Trophoblast cell (in vitro differentiated cells and primary cell): ENCODE measurements around the gene RSU1.

Experiments
- DNase-seq, 2 donors: peaks; one replicate each; pipeline ENCODE4 v3.0.0-alpha.2; 2016
- H2AFZ ChIP-seq: 2 replicates; pipeline ENCODE4 v1.6.1; 2013; ENCODE audit warnings: low read length, moderate library complexity, mild to moderate bottlenecking; ENCODE audit not compliant: insufficient read depth, poor library complexity
- H2AK5ac ChIP-seq: 2 replicates; pipeline ENCODE4 v1.6.1; 2013; ENCODE audit warnings: mild to moderate bottlenecking, low read length
- H2BK120ac ChIP-seq: 2 replicates; pipeline ENCODE4 v1.6.1; 2013; ENCODE audit warnings: low read length, mild to moderate bottlenecking, moderate library complexity; ENCODE audit not compliant: insufficient read depth, poor library complexity
- H2BK12ac ChIP-seq: 2 replicates; pipeline ENCODE4 v1.6.1; 2013; ENCODE audit warnings: mild to moderate bottlenecking, low read length, moderate library complexity
- H2BK5ac ChIP-seq: 2 replicates; pipeline ENCODE4 v1.6.1; 2013; ENCODE audit warnings: low read length, low read depth, moderate library complexity, mild to moderate bottlenecking; ENCODE audit not compliant: poor library complexity
- H3K14ac ChIP-seq: 2 replicates; pipeline ENCODE4 v1.6.1; 2013; ENCODE audit warnings: mild to moderate bottlenecking, low read length
- H3K18ac ChIP-seq: 2 replicates; pipeline ENCODE4 v1.6.1; 2013; ENCODE audit warnings: mild to moderate bottlenecking, low read length
- H3K23ac ChIP-seq: 2 replicates; pipeline ENCODE4 v1.6.1; 2013; ENCODE audit warnings: low read length
- H3K27ac ChIP-seq: 2 replicates; pipeline ENCODE4 v1.5.1; 2013; ENCODE audit warnings: low read depth, mild to moderate bottlenecking, inconsistent platforms, low read length, moderate library complexity
- H3K27me3 ChIP-seq: 2 replicates; pipeline ENCODE4 v1.6.1; 2013; ENCODE audit warnings: inconsistent platforms, mild to moderate bottlenecking, low read length, moderate library complexity; ENCODE audit not compliant: insufficient read depth
- H3K36me3 ChIP-seq, 2 experiments: 1 replicate in 1 of 2; 2 replicates in 1 of 2; pipeline ENCODE4 v1.6.1; 2013; ENCODE audit warnings: low read length in 2 of 2, mild to moderate bottlenecking in 2 of 2, moderate library complexity in 1 of 2; ENCODE audit not compliant: insufficient read depth in 2 of 2, control insufficient read depth in 1 of 2
- H3K4ac ChIP-seq: 2 replicates; pipeline ENCODE4 v1.6.1; 2013; ENCODE audit warnings: low read depth, mild to moderate bottlenecking, low read length, moderate library complexity
- H3K4me1 ChIP-seq, 2 experiments: 1 replicate in 1 of 2; 2 replicates in 1 of 2; pipeline ENCODE4 v1.6.1; 2013; ENCODE audit warnings: low read length in 2 of 2, mild to moderate bottlenecking in 2 of 2, moderate library complexity in 1 of 2; ENCODE audit not compliant: insufficient read depth in 2 of 2, control insufficient read depth in 1 of 2
- H3K4me2 ChIP-seq: 2 replicates; pipeline ENCODE4 v1.6.1; 2013; ENCODE audit warnings: inconsistent platforms, mild to moderate bottlenecking, low read length, moderate library complexity
- H3K4me3 ChIP-seq: 2 replicates; pipeline ENCODE4 v1.5.1; 2013; ENCODE audit warnings: mild to moderate bottlenecking, low read depth, low read length, inconsistent platforms
- H3K79me1 ChIP-seq: one replicate; pipeline ENCODE4 v1.6.1; 2013; ENCODE audit warnings: low read length
- H3K79me2 ChIP-seq: 2 replicates; pipeline ENCODE4 v1.6.1; 2013; ENCODE audit warnings: low read length, mild to moderate bottlenecking; ENCODE audit not compliant: control insufficient read depth, insufficient read depth, poor library complexity
- H3K9ac ChIP-seq: 2 replicates; pipeline ENCODE4 v1.6.1; 2013; ENCODE audit warnings: mild to moderate bottlenecking, low read length
- H3K9me3 ChIP-seq: 2 replicates; pipeline ENCODE4 v1.6.1; 2013; ENCODE audit warnings: low read depth, mild to moderate bottlenecking, control low read depth, inconsistent platforms, low read length; ENCODE audit not compliant: insufficient read depth
- H4K12ac ChIP-seq: 2 replicates; pipeline ENCODE4 v1.6.1; 2013; ENCODE audit warnings: low read depth, mild to moderate bottlenecking, low read length, moderate library complexity
- H4K8ac ChIP-seq: 2 replicates; pipeline ENCODE4 v1.6.1; 2013; ENCODE audit warnings: low read depth, mild to moderate bottlenecking, low read length, moderate library complexity
- H4K91ac ChIP-seq: one replicate; pipeline ENCODE4 v1.6.1; 2013; ENCODE audit warnings: low read depth, mild to moderate bottlenecking, low read length, moderate library complexity
- whole genome bisulfite sequencing: extraction: QIAGEN DNeasy Blood & Tissue Kit; methylation state at CpG from one replicate; pipeline ENCODE4 v1.1.7; 2013; ENCODE audit warnings: missing lambda C conversion rate; ENCODE audit not compliant: insufficient read length, insufficient coverage; ENCODE audit errors: extremely low coverage; 5-methylcytosine and 5-hydroxymethylcytosine counted together

RSU1 gene

DNA sequence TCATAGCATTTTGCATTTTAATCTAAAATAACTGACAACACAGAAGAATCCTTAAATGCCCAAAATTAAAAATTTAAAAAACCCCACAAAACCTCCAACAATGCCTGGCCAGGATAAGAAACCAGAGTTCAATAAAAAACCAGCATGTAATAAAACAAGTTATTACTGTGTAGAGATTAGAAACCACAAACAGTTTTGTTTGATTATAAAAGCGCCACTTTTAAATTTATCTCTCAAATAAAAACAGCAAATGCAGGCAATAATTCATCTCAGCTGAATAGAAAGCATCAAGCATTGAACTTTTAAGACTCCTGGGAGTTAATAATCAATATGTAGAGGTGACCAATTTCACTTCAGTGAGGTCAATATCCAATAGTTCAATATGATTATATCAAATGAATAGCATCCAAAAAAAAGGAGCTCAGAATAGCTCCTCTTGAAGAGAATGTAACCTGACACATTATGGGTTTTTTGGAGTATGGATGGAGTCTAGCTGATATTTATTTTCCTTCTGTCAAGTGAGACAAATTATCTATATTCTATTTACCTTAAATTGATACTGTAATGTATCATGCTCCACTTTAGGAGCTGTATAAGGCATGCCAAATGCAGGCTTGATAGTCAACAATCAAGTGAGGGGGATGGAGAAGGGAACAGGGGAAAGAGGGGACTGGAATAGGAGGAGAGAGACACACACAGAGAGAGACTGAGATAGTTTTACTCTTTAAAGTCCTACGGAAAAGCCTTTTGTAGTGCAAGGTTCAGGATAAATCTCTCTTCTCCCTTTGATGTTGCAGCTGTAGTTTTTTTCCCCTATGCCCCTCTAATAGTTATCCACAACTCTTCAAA is 130.9 kb downstream of the RSU1 start:
- no peaks in the 10 kb centered on the region for H3K4me1 ChIP-seq
- peaks cover 0 to 1% of the 10 kb centered on the region in 2 experiments for H3K36me3 ChIP-seq
- H2BK12ac ChIP-seq: no peak overlapping the region
- no peak overlapping the region for H2AK5ac ChIP-seq
- H3K4ac ChIP-seq: no peak overlapping the region
- H4K8ac ChIP-seq: no peak overlapping the region
- H3K23ac ChIP-seq: no peak overlapping the region
- no peak overlapping the region for H2AFZ ChIP-seq
- WGBS: no CpG with 5 or more reads among the region's 2 CpGs
- no peak overlapping the region for H4K91ac ChIP-seq
- H2BK5ac ChIP-seq: no peak overlapping the region
- H3K18ac ChIP-seq: no peak overlapping the region
- H3K4me2 ChIP-seq: no peak overlapping the region
- H3K27ac ChIP-seq: no peak overlapping the region
- H3K79me1 ChIP-seq: no peaks in the 10 kb centered on the region
- H3K4me3 ChIP-seq: no peak overlapping the region
- no peak for DNase-seq
- H3K14ac ChIP-seq: no peak overlapping the region
- H3K9ac ChIP-seq: no peak overlapping the region
- no peak overlapping the region for H2BK120ac ChIP-seq
- H3K9me3 ChIP-seq: no peaks in the 10 kb centered on the region
- H4K12ac ChIP-seq: no peak overlapping the region
- no peaks in the 10 kb centered on the region for H3K27me3 ChIP-seq
- no peaks in the 10 kb centered on the region for H3K79me2 ChIP-seq

DNA sequence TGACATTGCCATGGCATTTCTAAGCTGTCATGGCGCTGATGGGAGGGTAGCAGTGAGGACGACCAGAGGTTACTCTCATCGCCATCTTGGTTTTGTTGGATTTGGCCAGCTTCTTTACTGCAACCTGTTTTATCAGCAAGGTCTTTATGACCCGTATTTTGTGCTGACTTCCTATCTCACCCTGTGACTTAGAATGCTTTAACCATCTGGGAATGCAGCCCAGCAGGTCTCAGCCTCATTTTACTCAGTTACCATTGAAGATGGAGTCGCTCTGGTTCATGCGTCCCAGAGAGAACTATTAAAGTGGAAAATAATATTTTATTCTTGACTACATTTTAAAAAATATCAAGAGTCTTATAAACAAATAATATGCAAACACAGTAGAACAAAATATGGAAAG is 131.7 kb downstream of the RSU1 start:
- no peak overlapping the region for H2BK5ac ChIP-seq
- H3K79me2 ChIP-seq: no peaks in the 10 kb centered on the region
- H3K27me3 ChIP-seq: no peaks in the 10 kb centered on the region
- no peaks in the 10 kb centered on the region for H3K79me1 ChIP-seq
- no peaks in the 10 kb centered on the region for H3K4me1 ChIP-seq
- H3K27ac ChIP-seq: no peak overlapping the region
- H2AFZ ChIP-seq: no peak overlapping the region
- H2BK120ac ChIP-seq: no peak overlapping the region
- H2BK12ac ChIP-seq: no peak overlapping the region
- H3K9me3 ChIP-seq: no peaks in the 10 kb centered on the region
- H3K23ac ChIP-seq: no peak overlapping the region
- no peak overlapping the region for H3K14ac ChIP-seq
- H4K12ac ChIP-seq: no peak overlapping the region
- H3K4me2 ChIP-seq: no peak overlapping the region
- no peak overlapping the region for H4K8ac ChIP-seq
- H3K18ac ChIP-seq: no peak overlapping the region
- H3K4ac ChIP-seq: no peak overlapping the region
- H3K9ac ChIP-seq: no peak overlapping the region
- H3K4me3 ChIP-seq: no peak overlapping the region
- no peak overlapping the region for H4K91ac ChIP-seq
- H2AK5ac ChIP-seq: no peak overlapping the region
- DNase-seq: peak; percentile 70 to 77
- no CpG with 5 or more reads among the region's 6 CpGs for WGBS
- H3K36me3 ChIP-seq: peaks cover 0 to 1% of the 10 kb centered on the region in 2 experiments

DNA sequence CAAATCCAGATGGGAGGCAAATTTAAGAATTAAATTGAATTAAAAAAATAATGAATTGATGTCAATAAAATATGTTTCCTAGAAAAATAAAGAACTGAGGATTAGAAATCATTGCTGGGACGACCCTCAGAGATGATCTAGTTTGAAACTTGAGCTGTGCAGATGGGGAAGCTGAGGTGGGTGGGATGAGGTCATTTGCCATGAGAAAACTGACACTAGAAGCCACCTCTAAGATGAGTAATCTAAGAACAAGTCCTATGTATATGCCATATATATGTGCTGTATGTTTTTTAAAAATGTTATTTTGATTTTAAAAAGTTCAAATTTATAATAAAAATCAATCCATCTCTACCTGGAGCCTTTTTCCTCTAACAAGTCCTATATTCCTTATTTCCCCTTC is 135.7 kb downstream of the RSU1 start:
- Histone ChIP-seq H3K23ac (no peak overlapping the region), H4K8ac (no peak overlapping the region), H2AK5ac (no peak overlapping the region), H3K36me3 (no peaks in the 10 kb centered on the region), H2AFZ (no peak overlapping the region), H3K4me2 (no peak overlapping the region), H3K79me2 (no peaks in the 10 kb centered on the region), H4K12ac (no peak overlapping the region), H3K79me1 (no peaks in the 10 kb centered on the region), H3K4me1 (no peaks in the 10 kb centered on the region), H3K4ac (no peak overlapping the region), H3K4me3 (no peak overlapping the region), H2BK5ac (no peak overlapping the region), H4K91ac (no peak overlapping the region), H3K9me3 (no peaks in the 10 kb centered on the region), H3K27me3 (no peaks in the 10 kb centered on the region), H3K18ac (no peak overlapping the region), H2BK120ac (no peak overlapping the region), H3K9ac (no peak overlapping the region), H3K14ac (no peak overlapping the region), H2BK12ac (no peak overlapping the region), H3K27ac (no peak overlapping the region)
- DNase-seq: no peak
- WGBS: no CpG with 5 or more reads among the region's 1 CpG

DNA sequence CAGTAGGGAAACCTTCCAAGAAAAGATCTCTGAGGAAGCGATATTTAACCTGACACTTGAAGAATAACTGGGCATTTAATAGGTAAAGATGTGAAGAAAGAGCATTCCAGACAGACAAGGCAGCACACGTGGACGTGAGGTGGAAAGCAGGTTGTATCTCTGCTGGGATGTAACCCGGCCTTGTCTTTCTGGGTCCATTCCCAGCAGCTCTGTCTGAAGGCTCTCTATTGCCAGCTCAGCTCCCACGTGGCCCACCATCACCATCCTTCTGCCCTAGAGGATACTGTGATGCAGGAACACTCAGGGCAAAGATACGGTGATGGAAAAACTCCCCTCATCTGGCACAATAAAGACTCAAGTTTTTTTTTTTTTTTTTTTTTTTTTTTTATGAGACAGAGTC is 137.7 kb downstream of the RSU1 start:
- Histone ChIP-seq H2AFZ (no peak overlapping the region), H4K12ac (no peak overlapping the region), H2BK120ac (no peak overlapping the region), H3K27me3 (no peaks in the 10 kb centered on the region), H4K8ac (no peak overlapping the region), H3K14ac (no peak overlapping the region), H3K27ac (no peak overlapping the region), H3K36me3 (no peaks in the 10 kb centered on the region), H3K9me3 (no peaks in the 10 kb centered on the region), H3K4me1 (no peaks in the 10 kb centered on the region), H3K23ac (no peak overlapping the region), H3K4me2 (no peak overlapping the region), H3K4ac (no peak overlapping the region), H3K79me1 (no peaks in the 10 kb centered on the region), H2AK5ac (no peak overlapping the region), H3K9ac (no peak overlapping the region), H3K18ac (no peak overlapping the region), H2BK5ac (no peak overlapping the region), H4K91ac (no peak overlapping the region), H3K79me2 (no peaks in the 10 kb centered on the region), H3K4me3 (no peak overlapping the region), H2BK12ac (no peak overlapping the region)
- no CpG with 5 or more reads among the region's 6 CpGs for WGBS
- DNase-seq: no peak
